ENCODE measurements around the gene SH2B2.
"Not testable (repeated sequence)": the region's sequence is repeated elsewhere in the genome, so short reads cannot be mapped to it uniquely, and the experiment has no call there.

The SH2B2 gene

DNA sequence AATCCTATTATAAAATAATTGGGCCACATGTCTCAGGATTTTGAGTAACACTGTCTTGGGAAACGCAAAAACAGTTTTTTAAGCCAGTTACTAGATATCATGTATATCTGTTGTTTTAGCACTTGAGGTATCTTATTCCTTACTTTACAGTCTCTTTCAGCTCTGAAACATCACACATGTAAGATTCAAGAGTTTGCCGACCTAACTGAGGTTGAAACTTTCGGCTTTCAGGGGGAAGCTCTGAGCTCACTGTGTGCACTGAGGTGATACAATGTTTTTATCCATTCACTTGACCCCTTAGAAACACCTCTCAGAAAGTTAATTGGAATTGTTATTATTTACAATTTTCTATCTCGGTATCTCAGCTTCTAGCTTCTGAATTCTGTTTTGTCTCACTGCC, 50.8 kb downstream of the SH2B2 start:
- not testable (repeated sequence) for DNase-seq

DNA sequence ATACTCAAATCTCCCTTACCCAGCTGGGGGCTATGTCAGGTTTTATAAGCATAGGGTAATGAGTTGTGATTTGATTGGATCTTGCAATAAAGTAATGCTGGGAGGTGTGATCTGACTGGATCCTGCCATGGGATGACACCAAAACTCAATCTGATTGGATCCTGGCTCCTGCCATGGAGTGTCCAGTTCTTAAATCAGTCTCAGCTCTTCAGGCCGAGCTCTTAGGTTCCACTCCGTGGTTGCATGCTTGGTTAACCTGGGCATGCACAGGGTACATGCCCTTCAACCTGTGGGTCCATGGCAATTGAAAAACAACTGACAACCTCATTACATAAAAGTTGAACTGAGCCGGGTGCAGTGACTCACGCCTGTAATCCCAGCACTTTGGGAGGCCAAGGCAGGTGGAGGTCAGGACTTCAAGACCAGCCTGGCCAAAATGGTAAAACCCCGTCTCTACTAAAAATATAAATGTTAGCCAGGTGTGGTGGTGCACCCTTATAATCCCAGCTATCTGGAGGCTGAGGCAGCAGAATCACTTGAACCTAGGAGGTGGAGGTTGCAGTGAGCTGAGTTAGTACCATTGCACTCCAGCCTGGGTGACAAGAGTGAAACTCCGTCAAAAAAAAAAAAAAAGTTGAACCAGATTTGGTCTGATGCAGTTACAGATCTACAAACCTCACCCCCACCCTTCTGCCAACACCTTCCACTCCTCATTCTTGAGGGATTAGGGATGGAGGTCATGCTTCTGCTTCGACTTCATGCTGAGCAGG, 54.1 kb downstream of the SH2B2 start:
- not testable (repeated sequence) for DNase-seq

DNA sequence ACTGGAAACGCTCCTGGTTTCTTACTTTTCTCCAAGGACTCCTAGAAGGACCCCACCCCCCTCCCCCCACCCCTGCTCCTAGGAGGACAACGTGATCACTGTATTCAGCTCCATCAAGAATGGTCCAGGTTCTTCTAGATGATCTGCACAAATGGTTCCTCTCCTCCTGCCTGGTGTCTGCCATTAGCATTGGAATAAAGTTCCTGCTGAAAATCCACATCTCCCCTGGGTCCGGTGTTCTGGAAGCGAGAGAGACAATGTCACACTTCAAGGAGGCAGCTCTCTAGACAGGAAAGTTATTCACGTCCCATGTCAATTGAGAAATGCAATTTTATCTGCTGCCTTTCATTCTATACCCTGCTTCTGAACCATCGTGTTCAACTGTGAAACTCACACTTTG, 60.3 kb downstream of the SH2B2 start:
- not testable (repeated sequence) for DNase-seq

DNA sequence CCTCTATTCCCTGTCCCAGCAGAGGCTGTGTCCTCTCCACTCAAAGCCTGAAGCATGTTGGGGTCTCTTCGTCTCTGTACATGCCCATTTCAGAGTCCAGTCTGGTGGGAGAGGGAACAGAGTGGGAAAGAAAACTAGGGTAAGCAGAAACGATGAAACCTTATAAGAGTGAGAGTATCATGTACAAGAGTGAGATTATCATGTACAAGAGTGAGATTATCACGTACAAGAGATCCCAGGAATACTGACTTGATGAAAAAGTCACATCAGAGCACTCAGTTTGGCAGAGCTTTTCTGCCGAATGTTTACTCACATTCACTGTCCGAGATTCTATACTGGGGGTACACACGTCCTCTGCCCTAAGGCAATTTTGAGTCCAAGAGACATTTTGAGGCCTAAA, 69.7 kb downstream of the SH2B2 start, which contains the start of gene SPDYE6:
Gene SPDYE6 (minus strand): TSS at position 101 of the 400 bp plus-strand sequence. CDS start 421 bp downstream, outside the sequence.
- not testable (repeated sequence) for DNase-seq

DNA sequence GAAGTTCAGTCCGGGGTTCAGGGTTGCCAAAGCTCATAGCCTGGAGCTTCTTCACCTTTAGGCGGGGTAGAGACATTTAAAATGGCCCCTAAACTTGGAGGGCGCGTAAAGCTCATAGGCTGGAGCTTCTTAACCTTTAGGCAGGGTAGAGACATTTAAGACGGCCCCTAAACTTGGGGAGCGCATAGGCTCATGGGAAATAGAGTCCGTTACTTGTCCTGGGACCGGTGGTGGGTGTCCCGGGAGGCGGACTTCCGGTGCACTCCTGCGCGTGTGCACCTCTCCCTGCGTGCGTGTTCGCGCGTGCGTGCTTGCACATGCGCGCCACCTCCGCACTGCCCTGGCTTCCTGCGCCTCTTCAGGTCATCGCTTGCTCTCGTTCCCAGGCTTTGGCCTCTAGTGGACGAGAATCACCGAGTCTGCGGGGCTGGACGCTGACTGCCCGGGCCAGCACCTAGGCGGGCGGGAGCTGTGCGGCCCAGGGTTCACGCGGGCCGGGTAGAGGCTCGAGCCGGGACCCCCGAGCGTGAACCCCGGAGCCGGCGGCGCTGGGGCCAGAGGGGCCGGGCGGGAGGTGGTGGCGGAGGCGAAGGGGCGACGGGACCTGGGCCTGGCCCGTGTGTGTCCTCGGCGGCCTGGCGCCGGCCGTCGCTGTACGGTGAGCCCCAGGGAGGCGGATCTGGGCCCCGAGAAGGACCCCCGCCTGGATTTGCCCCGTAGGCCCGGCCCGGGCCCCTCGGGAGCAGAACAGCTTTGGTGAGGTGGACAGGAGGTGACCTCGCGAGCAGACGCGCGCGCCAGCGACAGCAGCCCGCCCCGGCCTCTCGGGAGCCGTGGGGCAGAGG, 77.1 kb downstream of the SH2B2 start:
- peak; percentile 98 for DNase-seq

DNA sequence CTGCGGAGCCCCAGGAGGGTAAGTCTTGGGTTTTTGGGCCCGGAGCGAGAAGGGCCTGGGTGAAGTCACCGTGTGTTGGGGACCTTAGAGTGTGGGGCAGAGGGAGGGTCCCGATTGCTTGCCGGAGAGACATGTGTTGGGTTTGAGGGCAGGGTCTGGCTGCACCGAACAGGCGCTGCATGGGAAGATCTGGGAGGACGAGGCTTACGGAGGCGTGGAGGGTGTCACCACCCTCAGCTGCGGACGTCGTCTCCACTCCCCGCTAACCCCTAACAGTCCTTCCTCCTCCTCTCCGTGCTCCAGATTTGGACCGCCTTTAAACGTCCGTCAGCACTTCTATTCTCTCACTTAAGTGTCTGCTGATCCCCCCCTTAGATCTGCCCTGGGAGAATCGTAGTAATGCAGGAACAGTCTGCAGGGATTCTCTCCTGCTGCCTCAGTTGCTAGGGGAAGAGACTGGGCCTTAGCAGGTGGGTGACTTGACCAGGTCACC, 77.8 kb downstream of the SH2B2 start:
- DNase-seq = not testable (repeated sequence)

DNA sequence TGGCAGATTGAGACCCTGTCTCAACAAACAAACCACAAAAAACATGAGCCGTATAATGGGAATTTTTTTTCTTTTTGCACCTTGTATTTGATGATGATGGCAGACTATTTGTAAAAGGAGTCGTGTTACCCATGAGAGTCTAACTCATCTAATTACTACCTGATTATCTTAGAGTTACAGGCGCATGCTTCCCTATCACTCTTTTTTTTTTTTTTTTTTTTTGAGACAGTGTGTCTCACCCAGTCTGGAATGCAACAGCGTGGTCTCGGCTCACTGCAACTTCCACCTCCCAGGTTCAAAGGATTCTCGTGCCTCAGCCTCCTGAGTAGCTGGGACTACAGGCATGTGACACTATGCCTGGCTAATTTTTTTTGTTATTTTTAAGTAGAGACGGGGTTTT, 78.7 kb downstream of the SH2B2 start:
- not testable (repeated sequence) for DNase-seq

DNA sequence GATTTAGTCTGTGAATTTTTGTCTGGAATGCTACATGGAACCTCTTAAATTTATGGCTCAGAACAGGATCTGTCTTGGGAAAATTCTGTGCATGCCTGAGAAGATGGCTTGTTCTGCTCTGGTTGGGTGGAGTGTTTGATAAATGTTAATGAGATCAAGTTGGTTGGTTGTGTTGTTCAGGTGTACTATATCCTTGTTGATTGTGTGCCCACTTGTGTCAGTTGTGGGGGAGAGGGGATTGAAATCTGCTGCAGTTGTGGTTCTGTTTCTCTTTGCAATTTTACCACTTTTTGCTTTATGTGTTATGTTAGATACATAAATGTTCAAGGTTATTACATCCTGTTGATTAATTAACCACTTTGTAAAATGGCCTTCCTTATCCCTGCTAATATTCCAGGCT, 83.4 kb downstream of the SH2B2 start:
- DNase-seq = not testable (repeated sequence)
